Measurements from ENCODE around the gene CEACAM5.

CEACAM5 gene

GRCh38 chr19:41708481-41708880, at the start of gene CEACAM5:
TSS of gene CEACAM5 (plus strand) at chr19:41708626. CDS start at chr19:41708732, 106 bp downstream.
- no peak for TF ChIP-seq CTCF (IDR thresholded peaks at IDR 0.05; ENCODE audit: low read length, missing control alignments)
- H3K4me3 ChIP-seq (replicated peaks; ENCODE audit: low read depth, low read length), result no peak within 1 kb of the TSS
- no peak for DNase-seq (ENCODE audit: low read depth)

- no peak for DNase-seq (ENCODE audit: low read depth)
- no peak for TF ChIP-seq CTCF (IDR thresholded peaks at IDR 0.05; ENCODE audit: low read length, missing control alignments)
Measured at GRCh38 chr19:41666075-41666474, 42.4 kb upstream of the CEACAM5 start.

GRCh38 chr19:41668315-41668714, 40.1 kb upstream of the CEACAM5 start:
- H3K4me3 ChIP-seq (replicated peaks; ENCODE audit: low read depth, low read length), result no peak overlapping the region

More at GRCh38 chr19:41666075-41666474, 42.4 kb upstream of the CEACAM5 start:
- H3K4me3 ChIP-seq (replicated peaks; ENCODE audit: low read depth, low read length), result no peak overlapping the region

GRCh38 chr19:41670755-41671154, 37.7 kb upstream of the CEACAM5 start:
- TF ChIP-seq CTCF (IDR thresholded peaks at IDR 0.05; ENCODE audit: low read length, missing control alignments), result no peak
- DNase-seq (ENCODE audit: low read depth), result no peak
- H3K4me3 ChIP-seq (replicated peaks; ENCODE audit: low read depth, low read length), result no peak overlapping the region

More at GRCh38 chr19:41668315-41668714, 40.1 kb upstream of the CEACAM5 start:
- no peak for TF ChIP-seq CTCF (IDR thresholded peaks at IDR 0.05; ENCODE audit: low read length, missing control alignments)
- no peak for DNase-seq (ENCODE audit: low read depth)

GRCh38 chr19:41671486-41671885, 36.9 kb upstream of the CEACAM5 start:
- H3K4me3 ChIP-seq (replicated peaks; ENCODE audit: low read depth, low read length), result no peak overlapping the region
- TF ChIP-seq CTCF (IDR thresholded peaks at IDR 0.05; ENCODE audit: low read length, missing control alignments), result no peak
- no peak for DNase-seq (ENCODE audit: low read depth)

GRCh38 chr19:41682437-41682836, 26.0 kb upstream of the CEACAM5 start:
- no peak overlapping the region for H3K4me3 ChIP-seq (replicated peaks; ENCODE audit: low read depth, low read length)
- no peak for DNase-seq (ENCODE audit: low read depth)
- no peak for TF ChIP-seq CTCF (IDR thresholded peaks at IDR 0.05; ENCODE audit: low read length, missing control alignments)

GRCh38 chr19:41687419-41687818, 21.0 kb upstream of the CEACAM5 start:
- DNase-seq (ENCODE audit: low read depth), result no peak
- no peak overlapping the region for H3K4me3 ChIP-seq (replicated peaks; ENCODE audit: low read depth, low read length)
- TF ChIP-seq CTCF (IDR thresholded peaks at IDR 0.05; ENCODE audit: low read length, missing control alignments), result no peak

All from fibroblast of pulmonary artery (primary cell).